Upper lobe of left lung (tissue), 4 donors: ENCODE data around the gene ZNRF4.

Experiments
- CTCF ChIP-seq, 6 experiments: fragments of 450-650 bp in 4 of 6; fragments of 200-600 bp in 2 of 6; sonication (generic) in 2 of 6; IDR thresholded peaks; one replicate each; pipeline ENCODE4 v1.5.1; 2016 to 2019; ENCODE audit warnings: antibody characterized with exemption in 6 of 6
- POLR2AphosphoS5 ChIP-seq, 2 donors: sonication (generic); formaldehyde crosslinking; IDR thresholded peaks; one replicate each; pipeline ENCODE4 v1.5.1; 2017; ENCODE audit warnings: antibody characterized with exemption in 2 of 2

- TF ChIP-seq CTCF (IDR thresholded peaks at IDR 0.05) (no peak), POLR2AphosphoS5 (IDR thresholded peaks at IDR 0.05) (no peak)
Observed at GRCh38 chr19:5454743-5455142, 474 bp upstream of the ZNRF4 start.
